ENCODE measurements around the gene AKAP8L. TPM values are rescaled to one million over a fixed set of nuclear protein-coding genes. Genes with fewer than 3 reads are reported as not detected.

AKAP8L gene
- total RNA-seq, 1 experiment from 2014 or later = 132 TPM

- peaks cover 9% of the 10 kb centered on the region for H3K9me3 ChIP-seq (ENCODE audit: low read depth, low read length, poor library complexity, severe bottlenecking)
- ChIA-PET CTCF (no interaction called here), POLR2A (ENCODE audit: low non-redundant PET) (no interaction called here)
- TF ChIP-seq CTCF (conservative IDR thresholded peaks at IDR 0.05; ENCODE audit: low read depth, low read length) (no peak), EZH2 (IDR thresholded peaks at IDR 0.05; ENCODE audit: borderline replicate concordance, low read depth, low read length, poor library complexity, severe bottlenecking) (no peak)
- no peak overlapping the region for H3K27ac ChIP-seq (ENCODE audit: low read depth, low read length, poor library complexity, severe bottlenecking)
- no peak for DNase-seq (ENCODE audit: low spot score)
- no peaks in the 10 kb centered on the region for H3K27me3 ChIP-seq (replicated peaks; ENCODE audit: insufficient read depth, low read depth, low read length, poor library complexity)
- no TSS peak for BruUV-seq (replicated peaks)
- H3K36me3 ChIP-seq (ENCODE audit: insufficient read depth, low read length, poor library complexity, severe bottlenecking) = peaks cover 62% of the 10 kb centered on the region
- H3K4me3 ChIP-seq (ENCODE audit: low read depth, low read length, poor library complexity, severe bottlenecking) = no peak overlapping the region
- intact Hi-C loops (cut with micrococcal nuclease; ENCODE audit: unreplicated experiment) = no loop called here
- H3K4me1 ChIP-seq (ENCODE audit: insufficient read depth, low read length, poor library complexity, severe bottlenecking) = peaks cover 10% of the 10 kb centered on the region
Observed at GRCh38 chr19:15427991-15428471, 9.2 kb upstream of the AKAP8L start.

GRCh38 chr19:15427350-15427700, 8.5 kb upstream of the AKAP8L start:
- BruUV-seq (replicated peaks) = no TSS peak

GRCh38 chr19:15426485-15427349, 7.9 kb upstream of the AKAP8L start:
- H3K27ac ChIP-seq (ENCODE audit: low read depth, low read length, poor library complexity, severe bottlenecking) = no peak overlapping the region
- ChIA-PET POLR2A (ENCODE audit: low non-redundant PET) (no interaction called here), CTCF (no interaction called here)
- peaks cover 12% of the 10 kb centered on the region for H3K4me1 ChIP-seq (ENCODE audit: insufficient read depth, low read length, poor library complexity, severe bottlenecking)
- no TSS peak for BruUV-seq (replicated peaks)
- TF ChIP-seq CTCF (conservative IDR thresholded peaks at IDR 0.05; ENCODE audit: low read depth, low read length) = no peak
- TF ChIP-seq EZH2 (IDR thresholded peaks at IDR 0.05; ENCODE audit: borderline replicate concordance, low read depth, low read length, poor library complexity, severe bottlenecking) = no peak
- DNase-seq (ENCODE audit: low spot score) = peak; percentile 79
- intact Hi-C loops (cut with micrococcal nuclease; ENCODE audit: unreplicated experiment) = no loop called here
- H3K36me3 ChIP-seq (ENCODE audit: insufficient read depth, low read length, poor library complexity, severe bottlenecking) = peaks cover 70% of the 10 kb centered on the region
- H3K4me3 ChIP-seq (ENCODE audit: low read depth, low read length, poor library complexity, severe bottlenecking) = no peak overlapping the region
- H3K27me3 ChIP-seq (replicated peaks; ENCODE audit: insufficient read depth, low read depth, low read length, poor library complexity) = no peaks in the 10 kb centered on the region
- H3K9me3 ChIP-seq (ENCODE audit: low read depth, low read length, poor library complexity, severe bottlenecking) = peaks cover 10% of the 10 kb centered on the region

More at GRCh38 chr19:15427350-15427700, 8.5 kb upstream of the AKAP8L start:
- Histone ChIP-seq H3K27ac (ENCODE audit: low read depth, low read length, poor library complexity, severe bottlenecking) (no peak overlapping the region), H3K36me3 (ENCODE audit: insufficient read depth, low read length, poor library complexity, severe bottlenecking) (peaks cover 69% of the 10 kb centered on the region), H3K27me3 (replicated peaks; ENCODE audit: insufficient read depth, low read depth, low read length, poor library complexity) (no peaks in the 10 kb centered on the region), H3K4me1 (ENCODE audit: insufficient read depth, low read length, poor library complexity, severe bottlenecking) (peaks cover 10% of the 10 kb centered on the region), H3K4me3 (ENCODE audit: low read depth, low read length, poor library complexity, severe bottlenecking) (no peak overlapping the region), H3K9me3 (ENCODE audit: low read depth, low read length, poor library complexity, severe bottlenecking) (peaks cover 10% of the 10 kb centered on the region)
- DNase-seq (ENCODE audit: low spot score) = no peak
- intact Hi-C loops (cut with micrococcal nuclease; ENCODE audit: unreplicated experiment) = no loop called here
- ChIA-PET CTCF (no interaction called here), POLR2A (ENCODE audit: low non-redundant PET) (no interaction called here)
- TF ChIP-seq EZH2 (IDR thresholded peaks at IDR 0.05; ENCODE audit: borderline replicate concordance, low read depth, low read length, poor library complexity, severe bottlenecking) (no peak), CTCF (conservative IDR thresholded peaks at IDR 0.05; ENCODE audit: low read depth, low read length) (no peak)
